K562 (cell line): ENCODE measurements around the gene ZFHX2. TPM values are rescaled to one million over a fixed set of nuclear protein-coding genes. Genes with fewer than 3 reads are reported as not detected.

Experiments used
- ATAC-seq: fragments of 200-7000 bp; cut with Tn5 transposase; 3 replicates; pipeline ENCODE4 v1.9.1; 2020; ENCODE audit warnings: moderate library complexity
- BruUV-seq: library from RNA; stranded (reverse); fragments of 400-500 nt; replicated peaks from 2 replicates; lab custom pipeline; 2021; lab: Mats Ljungman, UMichigan
- CTCF ChIA-PET: fragments of 300-600 bp; formaldehyde crosslinking; extraction: SDS; loops from one replicate; lab custom pipeline; 2021; ENCODE audit warnings: low intra/inter-chr PET ratio; lab: Yijun Ruan, JAX
- POLR2A ChIA-PET: fragments of 300-600, 350-650 bp; sonication (Branson Sonifier 250); formaldehyde crosslinking; extraction: SDS; loops from one replicate; lab custom pipeline; 2021; ENCODE audit warnings: antibody characterized with exemption, inconsistent platforms; lab: Yijun Ruan, JAX
- DNase-seq, 4 experiments: peaks; one replicate each; pipeline versions ENCODE4 v3.0.0 to v3.0.0-alpha.2; 2011 to 2018; ENCODE audit warnings: low spot score in 3 of 4, mixed read lengths in 3 of 4; ENCODE audit errors: extremely low read depth in 1 of 4
- FAIRE-seq: peaks from 2 replicates; lab custom pipeline; 2011; peaks lifted over from hg19 to GRCh38; lab: Jason Lieb, UNC
- H2AFZ ChIP-seq: 2 replicates; pipeline ENCODE4 v1.6.0; 2011; ENCODE audit warnings: low read depth, low read length, control low read depth, inconsistent platforms
- H3K27ac ChIP-seq: fragments of 200-600 bp; 3 replicates; pipeline ENCODE4 v1.8.0; 2011; ENCODE audit warnings: low read depth, mild to moderate bottlenecking, control low read depth, inconsistent platforms, low read length, moderate library complexity, mixed read lengths; ENCODE audit errors: extremely low read depth
- H3K27me3 ChIP-seq, 2 experiments: fragments of 300-600 bp in 1 of 2; 2 replicates in 1 of 2; 3 replicates in 1 of 2; pipeline versions ENCODE4 v1.6.0 to v1.8.0; 2011; ENCODE audit warnings: inconsistent platforms in 2 of 2, low read length in 2 of 2, mild to moderate bottlenecking in 1 of 2, mixed read lengths in 1 of 2, moderate library complexity in 1 of 2; ENCODE audit not compliant: control insufficient read depth in 2 of 2, insufficient read depth in 2 of 2
- H3K36me3 ChIP-seq: fragments of 300-600 bp; 3 replicates; pipeline ENCODE4 v1.8.0; 2011; ENCODE audit warnings: mild to moderate bottlenecking, low read length, inconsistent platforms; ENCODE audit not compliant: control insufficient read depth, insufficient read depth
- H3K4me1 ChIP-seq, 2 experiments: fragments of 200-600 bp in 1 of 2; replicated peaks in 1 of 2; 2 replicates in 1 of 2; 3 replicates in 1 of 2; pipeline versions ENCODE4 v1.5.1 to v1.8.0; 2011; ENCODE audit warnings: inconsistent platforms in 2 of 2, low read length in 2 of 2, mild to moderate bottlenecking in 1 of 2, mixed read lengths in 1 of 2, moderate library complexity in 1 of 2; ENCODE audit not compliant: control insufficient read depth in 2 of 2, insufficient read depth in 2 of 2
- H3K4me2 ChIP-seq: 2 replicates; pipeline ENCODE4 v1.6.1; 2011; ENCODE audit warnings: low read length, control low read depth, inconsistent platforms, mixed read lengths; ENCODE audit not compliant: insufficient read depth
- H3K4me3 ChIP-seq: fragments of 200-600 bp; sonication (generic), shearing (Covaris generic); 2 replicates; pipeline ENCODE4 v1.5.1; 2016; ENCODE audit warnings: control low read depth, inconsistent platforms
- H3K79me2 ChIP-seq: fragments of 200-600 bp; 3 replicates; pipeline ENCODE4 v1.8.0; 2011; ENCODE audit warnings: low read length, inconsistent platforms; ENCODE audit not compliant: control insufficient read depth, insufficient read depth
- H3K9ac ChIP-seq, 2 experiments: 2 replicates each; pipeline versions ENCODE4 v1.6.0 to v1.6.1; 2011; ENCODE audit warnings: low read depth in 2 of 2, low read length in 2 of 2, control low read depth in 1 of 2, inconsistent platforms in 1 of 2, mild to moderate bottlenecking in 1 of 2, mixed read lengths in 1 of 2; ENCODE audit not compliant: insufficient read depth in 1 of 2
- H3K9me1 ChIP-seq: one replicate; pipeline ENCODE4 v1.6.0; 2011; ENCODE audit warnings: inconsistent platforms, mild to moderate bottlenecking, low read length, moderate library complexity; ENCODE audit not compliant: control insufficient read depth, insufficient read depth
- H3K9me3 ChIP-seq: replicated peaks from 2 replicates; pipeline ENCODE4 v1.5.1; 2011; ENCODE audit warnings: low read depth, low read length, inconsistent platforms; ENCODE audit not compliant: control insufficient read depth, insufficient read depth
- H4K20me1 ChIP-seq: replicated peaks from 2 replicates; pipeline ENCODE4 v1.6.1; 2011; ENCODE audit warnings: low read length, inconsistent platforms, mixed read lengths; ENCODE audit not compliant: control insufficient read depth, insufficient read depth
- FOXK1 ChIP-seq: sonication (generic); formaldehyde crosslinking; IDR thresholded peaks from 2 replicates; pipeline ENCODE4 v1.8.0; 2022; ENCODE audit warnings: missing genetic modification reagents, mild to moderate bottlenecking, borderline replicate concordance
- HCFC1 ChIP-seq: IDR thresholded peaks from 2 replicates; pipeline ENCODE4 v1.6.1; 2012; ENCODE audit warnings: low read depth, low read length, improper control_type of control experiment
- NFIC ChIP-seq: fragments of 450-650 bp; IDR thresholded peaks from 2 replicates; pipeline ENCODE4 v1.6.1; 2017; ENCODE audit warnings: mild to moderate bottlenecking, inconsistent platforms
- NFIX ChIP-seq: fragments of 250-450 bp; sonication (Bioruptor Pico); IDR thresholded peaks from 2 replicates; pipeline ENCODE4 v1.4.0; 2020; ENCODE audit warnings: low read depth, mild to moderate bottlenecking, moderate library complexity
- NR3C1 ChIP-seq: sonication (generic); formaldehyde crosslinking; IDR thresholded peaks from 2 replicates; pipeline ENCODE4 v1.8.1; 2022; ENCODE audit warnings: missing genetic modification reagents
- RBM15 ChIP-seq: fragments of 200-400 bp; formaldehyde crosslinking; IDR thresholded peaks from 2 replicates; pipeline ENCODE4 v1.6.1; 2018; ENCODE audit warnings: mild to moderate bottlenecking, low read length, moderate library complexity; ENCODE audit not compliant: insufficient read depth
- RBM39 ChIP-seq: fragments of 200-400 bp; formaldehyde crosslinking; optimal IDR thresholded peaks from 2 replicates; pipeline ENCODE3; 2018; ENCODE audit warnings: low read depth, low read length
- SETDB1 ChIP-seq: IDR thresholded peaks from one replicate; pipeline ENCODE4 v1.6.1; 2012; ENCODE audit warnings: low read length, control low read depth, inconsistent platforms
- ZNF639 ChIP-seq, 2 experiments: fragments of 200-800 bp in 1 of 2; sonication (Bioruptor generic) in 1 of 2; sonication (generic) in 1 of 2; formaldehyde crosslinking in 1 of 2; IDR thresholded peaks in 1 of 2; conservative IDR thresholded peaks in 1 of 2; 2 replicates each; pipeline versions ENCODE4 v1.5.0 to v1.6.1; 2016 to 2020; ENCODE audit warnings: missing compliant biosample characterization in 1 of 2, missing genetic modification characterization in 1 of 2, missing genetic modification reagents in 1 of 2
- WGBS: fragments of 100-300 bp; shearing (Covaris generic); methylation state at CpG from one replicate; pipeline ENCODE4 v1.1.6; 2016; ENCODE audit warnings: low coverage, mixed read lengths; ENCODE audit not compliant: insufficient coverage; ENCODE audit errors: missing lambda C conversion rate; 5-methylcytosine and 5-hydroxymethylcytosine counted together
- in situ Hi-C: fragments of 300-500 bp; cut with MboI; formaldehyde crosslinking; loops from 4 replicates; pipeline ENCODE4 v1.15.0; 2018; ENCODE audit warnings: inconsistent platforms, mixed read lengths
- intact Hi-C: fragments of 100-400 bp; cut with micrococcal nuclease; formaldehyde crosslinking; loops from 2 replicates; pipeline ENCODE4 v1.14.2; 2022
- polyA plus RNA-seq, 8 experiments: library from polyadenylated mRNA; depleted of rRNA in 4 of 8; stranded (reverse) in 5 of 8; unstranded in 3 of 8; fragments of >200 nt; fragmentation: Nextera tagmentation in 2 of 8; fragmentation: Illumina TruSeq in 1 of 8; extraction: Ambion mirVana in 2 of 8; extraction: Trizol in 1 of 8; gene quantifications; 2 replicates each; pipeline versions ENCODE4 v1.2.1 to v1.2.3, GENCODE V29; 2011 to 2014; ENCODE audit warnings: inconsistent platforms in 1 of 8, missing spikeins in 1 of 8
- total RNA-seq, 7 experiments: library from RNA; depleted of rRNA in 6 of 7; stranded (reverse); fragments of >200 nt in 6 of 7; fragmentation: Illumina TruSeq in 2 of 7; extraction: Trizol in 2 of 7; gene quantifications; 2 replicates each; pipeline versions ENCODE4 v1.2.1 to v1.2.3, GENCODE V29; 2011 to 2021; ENCODE audit warnings: low replicate concordance in 1 of 7

Gene ZFHX2
- total and polyA plus RNA-seq, 9 of the 15 experiments (the other 6 are each of a cell fraction or from before 2014, with no cell fraction given) = 0.06 to 0.11 (median 0.11) TPM; not detected in 4

GRCh38 chr14:23582906-23583760 is 31.6 kb upstream of the ZFHX2 start:
- H3K9me3 ChIP-seq = no peaks in the 10 kb centered on the region
- no peaks in the 10 kb centered on the region for H3K36me3 ChIP-seq
- WGBS = 44% methylated on average over 3 of the region's 3 CpGs
- intact Hi-C loops (loop anchor here (10.0 kb wide), 1 partner anchor 132 kb away; no protein-coding TSS in a partner anchor), in situ Hi-C loops (no loop called here)
- POLR2A ChIA-PET = no interaction called here
- no peak overlapping the region for H3K4me3 ChIP-seq
- FAIRE-seq (no peak), DNase-seq (no peak), ATAC-seq (peak; percentile 54; the same call in 2 of the 3 replicates)
- H4K20me1 ChIP-seq = no peaks in the 10 kb centered on the region
- H2AFZ ChIP-seq = no peak overlapping the region
- no peaks in the 10 kb centered on the region for H3K27me3 ChIP-seq
- H3K9me1 ChIP-seq = no peaks in the 10 kb centered on the region
- H3K9ac ChIP-seq = no peak overlapping the region
- no peaks in the 10 kb centered on the region; a peak in 2 of 5 replicates for H3K4me1 ChIP-seq
- no peak overlapping the region for H3K27ac ChIP-seq
- CTCF ChIA-PET = no interaction called here
- H3K79me2 ChIP-seq = no peaks in the 10 kb centered on the region
- H3K4me2 ChIP-seq = no peak overlapping the region
- no TSS peak for BruUV-seq
- TF ChIP-seq NFIX (CRISPR knock-in tag) (peak; percentile 53; the same call in 1 of the 2 replicates), FOXK1 (CRISPR knock-in tag) (no peak), NFIC (peak; percentile 73)

GRCh38 chr14:23580948-23581281 is 29.4 kb upstream of the ZFHX2 start:
- intact Hi-C loops (loop anchor here (10.0 kb wide), 1 partner anchor 134 kb away; no protein-coding TSS in a partner anchor), in situ Hi-C loops (no loop called here)
- ChIA-PET CTCF (no interaction called here), POLR2A (interaction anchor here (0.7 kb wide), 1 partner anchor 512 kb away, joined by 3 read pairs; no protein-coding TSS in a partner anchor)
- Histone ChIP-seq H3K4me1 (peaks cover 0 to 7% of the 10 kb centered on the region in 2 experiments; a peak in 3 of 5 replicates), H3K4me3 (no peak overlapping the region), H3K9ac (no peak overlapping the region), H3K36me3 (no peaks in the 10 kb centered on the region), H3K9me3 (no peaks in the 10 kb centered on the region), H3K79me2 (no peaks in the 10 kb centered on the region), H3K4me2 (no peak overlapping the region), H3K27me3 (no peaks in the 10 kb centered on the region), H3K27ac (no peak overlapping the region), H4K20me1 (no peaks in the 10 kb centered on the region), H2AFZ (no peak overlapping the region), H3K9me1 (no peaks in the 10 kb centered on the region)
- no peak for ATAC-seq
- BruUV-seq = no TSS peak
- TF ChIP-seq HCFC1 (no peak), RBM15 (no peak), NR3C1 (CRISPR knock-in tag) (no peak), SETDB1 (no peak), RBM39 (no peak), ZNF639 (CRISPR knock-in tag; conservative IDR thresholded peaks at IDR 0.05 in 1 of 2, IDR thresholded peaks at IDR 0.05 in 1 of 2) (no peak)
- DNase-seq = no peak
- 80% methylated on average over 1 of the region's 8 CpGs for WGBS
- no peak for FAIRE-seq
